ENCODE data around the gene SLC28A3. TPM values are rescaled to one million over a fixed set of nuclear protein-coding genes. Genes with fewer than 3 reads are reported as not detected.

SLC28A3 gene
- total and polyA plus RNA-seq, 10 of the 15 experiments (the other 5 are each of a cell fraction or from before 2014, with no cell fraction given), result 0.03 to 0.39 (median 0.07) TPM; not detected in 2

DNA sequence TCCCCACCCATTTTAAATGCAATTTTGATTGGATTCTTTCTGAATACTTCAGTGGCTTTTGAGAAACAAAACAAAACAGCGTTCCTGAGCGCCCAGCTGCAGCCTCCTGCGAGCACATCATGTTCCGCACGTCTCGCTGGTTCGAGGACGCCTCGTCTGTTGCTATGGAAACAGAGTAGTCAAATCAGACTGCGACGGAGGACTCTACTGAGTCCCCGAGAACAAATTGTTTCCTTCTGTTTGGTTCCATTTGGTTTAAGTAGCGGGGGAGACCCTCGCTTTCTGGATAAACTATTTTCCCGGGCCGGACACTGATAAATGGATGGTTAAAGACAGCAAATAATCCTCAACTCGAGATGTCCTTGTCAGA is 69.0 kb downstream of the SLC28A3 start:
- no peak for DNase-seq (ENCODE audit: low read depth, low spot score)
- RAD21 ChIA-PET (ENCODE audit: unreplicated experiment), result interaction anchor here (2.2 kb wide), 1 partner anchor 22 kb away, joined by 8 read pairs; no protein-coding TSS in a partner anchor
- Histone ChIP-seq H3K27me3 (replicated peaks in 1 of 2; ENCODE audit: control insufficient read depth in 2 of 2, insufficient read depth in 2 of 2, low read length in 1 of 2) (no peaks in the 10 kb centered on the region), H3K36me3 (ENCODE audit: control insufficient read depth in 2 of 2, insufficient read depth in 2 of 2, low read length in 1 of 2) (no peaks in the 10 kb centered on the region), H3K9ac (ENCODE audit: control insufficient read depth, insufficient read depth, low read length) (no peak overlapping the region), H3K79me2 (ENCODE audit: control insufficient read depth, insufficient read depth, low read length) (no peaks in the 10 kb centered on the region), H3K4me2 (ENCODE audit: control insufficient read depth, insufficient read depth) (peak overlapping the region; percentile 73), H4K20me1 (ENCODE audit: control insufficient read depth, insufficient read depth) (no peaks in the 10 kb centered on the region), H3K27ac (ENCODE audit: control insufficient read depth, insufficient read depth) (no peak overlapping the region), H3K9me3 (replicated peaks; ENCODE audit: control insufficient read depth, insufficient read depth, low read length) (no peaks in the 10 kb centered on the region), H3K4me1 (ENCODE audit: control insufficient read depth, insufficient read depth, low read length) (peaks cover 4% of the 10 kb centered on the region; the same call in 1 of the 2 replicates), H2AFZ (ENCODE audit: control insufficient read depth, low read depth, low read length) (peak overlapping the region; percentile 79), H3K4me3 (peak overlapping the region; percentile 48)
- POLR2A ChIA-PET, result no interaction called here
- CTCF ChIA-PET, result interaction anchor here (5.5 kb wide), 1 partner anchor 11 kb away, joined by 30 read pairs; no protein-coding TSS in a partner anchor
- TF ChIP-seq ZNF207 (IDR thresholded peaks at IDR 0.05; ENCODE audit: borderline replicate concordance) (no peak), SIN3A (IDR thresholded peaks at IDR 0.05; ENCODE audit: low read depth, low read length) (peak; percentile 72; the same call in 1 of the 2 replicates), CBX5 (IDR thresholded peaks at IDR 0.05; ENCODE audit: low read depth) (no peak), BMI1 (IDR thresholded peaks at IDR 0.05; ENCODE audit: borderline replicate concordance) (peak; percentile 97), RFX5 (IDR thresholded peaks at IDR 0.05; ENCODE audit: low read depth, low read length) (peak; percentile 83), MXI1 (IDR thresholded peaks at IDR 0.05; ENCODE audit: low read depth, low read length) (peak; percentile 95)
- TF ChIP-seq, protein P1, sequence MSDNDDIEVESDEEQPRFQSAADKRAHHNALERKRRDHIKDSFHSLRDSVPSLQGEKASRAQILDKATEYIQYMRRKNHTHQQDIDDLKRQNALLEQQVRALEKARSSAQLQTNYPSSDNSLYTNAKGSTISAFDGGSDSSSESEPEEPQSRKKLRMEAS (IDR thresholded peaks at IDR 0.05; ENCODE audit: low read depth, low read length), result peak; percentile 86
- FAIRE-seq, result no peak
- peak; percentile 82 for ATAC-seq
- in situ Hi-C loops (cut with MboI), result loop anchor here (25.0 kb wide), 1 partner anchor 659 kb away; the partner anchor contains the start of gene IDNK
- 9% methylated on average over 17 of the region's 17 CpGs for WGBS (ENCODE audit: insufficient coverage, insufficient replicate concordance, low lambda C conversion rate, missing lambda C conversion rate)
- SMC1A ChIA-PET (ENCODE audit: uncharacterized antibody, unreplicated experiment), result interaction anchor here (1.0 to 2.1 kb wide), 3 partner anchors 9 to 43 kb away, joined by 3 to 11 read pairs (median 6); no protein-coding TSS in a partner anchor
- no TSS peak for BruUV-seq (replicated peaks)
- intact Hi-C loops (cut with micrococcal nuclease; ENCODE audit: unreplicated experiment), result no loop called here

Measured in GM12878 (cell line).